GM12878 (cell line): ENCODE measurements around the gene SNAP47. TPM values are rescaled to one million over a fixed set of nuclear protein-coding genes. Genes with fewer than 3 reads are reported as not detected.

ENCODE experiments used
- ATAC-seq: fragments of 200-7000 bp; cut with Tn5 transposase; 3 replicates; pipeline ENCODE4 v1.9.1; 2020; ENCODE audit warnings: mild to moderate bottlenecking, moderate library complexity
- BruUV-seq: library from RNA; stranded (reverse); fragments of 400-500 nt; replicated peaks from 2 replicates; lab custom pipeline; 2021; lab: Mats Ljungman, UMichigan
- CTCF ChIA-PET: fragments of 300-600 bp; sonication (Branson Sonifier 250); formaldehyde crosslinking; extraction: SDS; loops from one replicate; lab custom pipeline; 2021; ENCODE audit warnings: inconsistent platforms; lab: Yijun Ruan, JAX
- POLR2A ChIA-PET: fragments of 350-600 bp; formaldehyde crosslinking; extraction: SDS; loops from one replicate; lab custom pipeline; 2021; ENCODE audit warnings: inconsistent platforms; lab: Charles Lee
- RAD21 ChIA-PET: fragments of 300-600 bp; sonication (Branson Sonifier 250); formaldehyde crosslinking; loops from one replicate; lab custom pipeline; 2023; ENCODE audit warnings: antibody characterized with exemption; ENCODE audit not compliant: unreplicated experiment; lab: Charles Lee
- SMC1A ChIA-PET: fragments of 300-600 bp; sonication (Branson Sonifier 250); formaldehyde crosslinking; loops from one replicate; lab custom pipeline; 2023; ENCODE audit not compliant: unreplicated experiment, uncharacterized antibody; lab: Charles Lee
- DNase-seq: peaks from one replicate; pipeline ENCODE4 v3.0.0-alpha.2; 2011; ENCODE audit warnings: low read depth, low spot score
- FAIRE-seq: peaks from 3 replicates; lab custom pipeline; 2011; peaks lifted over from hg19 to GRCh38; lab: Jason Lieb, UNC
- H2AFZ ChIP-seq: 2 replicates; pipeline ENCODE4 v1.6.0; 2011; ENCODE audit warnings: low read depth, low read length, control low read depth; ENCODE audit not compliant: control insufficient read depth
- H3K27ac ChIP-seq: 2 replicates; pipeline ENCODE4 v1.5.1; 2011; ENCODE audit warnings: control low read depth; ENCODE audit not compliant: control insufficient read depth, insufficient read depth
- H3K27me3 ChIP-seq, 2 experiments: replicated peaks in 1 of 2; 2 replicates each; pipeline versions ENCODE4 v1.6.0 to v1.6.1; 2011; ENCODE audit warnings: low read length in 1 of 2; ENCODE audit not compliant: control insufficient read depth in 2 of 2, insufficient read depth in 2 of 2
- H3K36me3 ChIP-seq, 2 experiments: 2 replicates each; pipeline ENCODE4 v1.5.1; 2011; ENCODE audit warnings: low read length in 1 of 2; ENCODE audit not compliant: control insufficient read depth in 2 of 2, insufficient read depth in 2 of 2
- H3K4me1 ChIP-seq: 2 replicates; pipeline ENCODE4 v1.6.1; 2011; ENCODE audit warnings: mild to moderate bottlenecking, low read length, moderate library complexity, mixed read lengths; ENCODE audit not compliant: control insufficient read depth, insufficient read depth
- H3K4me2 ChIP-seq: 2 replicates; pipeline ENCODE4 v1.6.0; 2011; ENCODE audit warnings: control low read depth; ENCODE audit not compliant: control insufficient read depth, insufficient read depth
- H3K4me3 ChIP-seq: fragments of 200-600 bp; sonication (generic); 2 replicates; pipeline ENCODE4 v1.5.1; 2016
- H3K79me2 ChIP-seq: 2 replicates; pipeline ENCODE4 v1.6.0; 2011; ENCODE audit warnings: low read length; ENCODE audit not compliant: control insufficient read depth, insufficient read depth
- H3K9ac ChIP-seq: 2 replicates; pipeline ENCODE4 v1.8.0; 2011; ENCODE audit warnings: low read length, control low read depth, mixed read lengths; ENCODE audit not compliant: control insufficient read depth, insufficient read depth
- H3K9me3 ChIP-seq: replicated peaks from 3 replicates; pipeline ENCODE4 v1.5.1; 2011; ENCODE audit warnings: mild to moderate bottlenecking, low read length; ENCODE audit not compliant: control insufficient read depth, insufficient read depth
- H4K20me1 ChIP-seq: 2 replicates; pipeline ENCODE4 v1.6.0; 2011; ENCODE audit not compliant: control insufficient read depth, insufficient read depth
- KAT2A ChIP-seq: conservative IDR thresholded peaks from 2 replicates; pipeline ENCODE4 v1.6.1; 2011; ENCODE audit warnings: low read depth, low read length; ENCODE audit not compliant: control insufficient read depth
- NR2C1 ChIP-seq: fragments of 450-650 bp; IDR thresholded peaks from 2 replicates; pipeline ENCODE4 v1.6.1; 2017; ENCODE audit warnings: antibody characterized with exemption, mild to moderate bottlenecking, moderate library complexity
- PAX5 ChIP-seq: IDR thresholded peaks from 2 replicates; pipeline ENCODE4 v1.6.1; 2011; ENCODE audit warnings: low read depth, low read length, borderline replicate concordance
- POLR2A ChIP-seq: IDR thresholded peaks from 2 replicates; pipeline ENCODE4 v1.6.1; 2011; ENCODE audit warnings: low read depth, mild to moderate bottlenecking, low read length
- RELA ChIP-seq: fragments of 450-650 bp; IDR thresholded peaks from 2 replicates; pipeline ENCODE4 v1.8.0; 2014; ENCODE audit warnings: borderline replicate concordance; ENCODE audit not compliant: partially characterized antibody
- SMARCA5 ChIP-seq: fragments of 450-650 bp; IDR thresholded peaks from 2 replicates; pipeline ENCODE4 v1.6.1; 2017; ENCODE audit warnings: mild to moderate bottlenecking
- WGBS: methylation state at CpG from one replicate; pipeline ENCODE4 v1.1.6; 2016; ENCODE audit warnings: low lambda C conversion rate; ENCODE audit not compliant: insufficient replicate concordance, insufficient coverage; ENCODE audit errors: missing lambda C conversion rate; 5-methylcytosine and 5-hydroxymethylcytosine counted together
- in situ Hi-C: fragments of 300-500 bp; cut with MboI; formaldehyde crosslinking; loops from 9 replicates; pipeline ENCODE4 v1.14.3; 2018; ENCODE audit warnings: mixed read lengths
- intact Hi-C: fragments of 100-400 bp; cut with micrococcal nuclease; formaldehyde crosslinking; loops from one replicate; pipeline ENCODE4 v1.14.2; 2022; ENCODE audit not compliant: unreplicated experiment
- polyA plus RNA-seq, 11 experiments: library from polyadenylated mRNA; depleted of rRNA in 4 of 11; unstranded in 6 of 11; stranded (reverse) in 5 of 11; fragments of >200 nt; fragmentation: Nextera tagmentation in 4 of 11; fragmentation: Illumina TruSeq in 1 of 11; extraction: Ambion mirVana in 4 of 11; extraction: Trizol in 1 of 11; gene quantifications; 1 replicate in 1 of 11; 2 replicates in 10 of 11; pipeline versions ENCODE4 v1.2.1 to v1.2.3, GENCODE V29; 2011 to 2016; ENCODE audit warnings: inconsistent platforms in 2 of 11, missing spikeins in 2 of 11, low read depth in 1 of 11
- total RNA-seq, 4 experiments: library from RNA; depleted of rRNA in 3 of 4; stranded (reverse); fragments of >200 nt in 3 of 4; fragmentation: Illumina TruSeq in 1 of 4; extraction: Trizol in 1 of 4; gene quantifications; 2 replicates each; pipeline versions ENCODE4 v1.2.1 to v1.2.3, GENCODE V29; 2013 to 2021
- TF ChIP-seq, protein P1 (sequence below): fragments of 450-650 bp; IDR thresholded peaks from 2 replicates; pipeline ENCODE4 v1.6.1; 2017; ENCODE audit warnings: mild to moderate bottlenecking, moderate library complexity
- TF ChIP-seq, protein P2 (sequence below): IDR thresholded peaks from 2 replicates; pipeline ENCODE4 v1.6.1; 2011; ENCODE audit warnings: low read depth, mild to moderate bottlenecking, low read length, moderate library complexity, borderline replicate concordance; ENCODE audit errors: extremely low read depth

Gene SNAP47
- total and polyA plus RNA-seq, 10 of the 15 experiments (the other 5 are each of a cell fraction or from before 2014, with no cell fraction given), result 1.3 to 39.6 (median 25.2) TPM

DNA sequence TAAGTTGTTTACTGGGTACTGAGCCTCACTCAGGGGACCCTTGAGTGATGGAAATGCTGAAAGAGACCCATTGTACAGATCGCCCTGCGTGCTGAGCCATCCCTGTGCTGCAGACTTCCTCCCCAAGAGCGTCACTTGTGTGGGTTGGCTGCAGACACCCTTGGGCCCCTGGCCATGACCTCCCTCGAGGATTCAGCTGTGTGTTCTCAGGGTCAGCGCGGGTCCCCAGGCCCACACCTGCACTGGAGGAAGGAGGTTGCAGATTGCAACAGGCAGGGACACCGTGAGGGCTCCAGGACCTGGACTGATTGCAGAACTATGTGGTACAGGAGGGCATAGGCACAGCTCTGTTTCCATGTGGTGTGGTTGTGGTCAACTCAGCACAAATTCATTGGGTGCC is 4.4 kb downstream of the SNAP47 start:
- ChIA-PET RAD21 (no interaction called here), CTCF (no interaction called here), SMC1A (no interaction called here), POLR2A (no interaction called here)
- Histone ChIP-seq H3K36me3 (no peaks in the 10 kb centered on the region), H3K79me2 (peaks cover 23% of the 10 kb centered on the region), H2AFZ (no peak overlapping the region), H4K20me1 (no peaks in the 10 kb centered on the region), H3K27ac (no peak overlapping the region), H3K4me1 (no peaks in the 10 kb centered on the region), H3K4me3 (no peak overlapping the region), H3K27me3 (no peaks in the 10 kb centered on the region), H3K9me3 (no peaks in the 10 kb centered on the region), H3K9ac (no peak overlapping the region), H3K4me2 (no peak overlapping the region; the same call in 1 of the 2 replicates)
- DNase-seq (no peak), FAIRE-seq (no peak), ATAC-seq (no peak)
- BruUV-seq, result no TSS peak
- WGBS, result 50% methylated on average over 7 of the region's 7 CpGs
- in situ Hi-C loops, result no loop called here
- TF ChIP-seq PAX5 (no peak), POLR2A (0 out of 2 replicates have a peak, but pooled peaks have one; percentile 11)
- intact Hi-C loops, result loop anchor here (10.0 kb wide), 1 partner anchor 45 kb away; no protein-coding TSS in a partner anchor

DNA sequence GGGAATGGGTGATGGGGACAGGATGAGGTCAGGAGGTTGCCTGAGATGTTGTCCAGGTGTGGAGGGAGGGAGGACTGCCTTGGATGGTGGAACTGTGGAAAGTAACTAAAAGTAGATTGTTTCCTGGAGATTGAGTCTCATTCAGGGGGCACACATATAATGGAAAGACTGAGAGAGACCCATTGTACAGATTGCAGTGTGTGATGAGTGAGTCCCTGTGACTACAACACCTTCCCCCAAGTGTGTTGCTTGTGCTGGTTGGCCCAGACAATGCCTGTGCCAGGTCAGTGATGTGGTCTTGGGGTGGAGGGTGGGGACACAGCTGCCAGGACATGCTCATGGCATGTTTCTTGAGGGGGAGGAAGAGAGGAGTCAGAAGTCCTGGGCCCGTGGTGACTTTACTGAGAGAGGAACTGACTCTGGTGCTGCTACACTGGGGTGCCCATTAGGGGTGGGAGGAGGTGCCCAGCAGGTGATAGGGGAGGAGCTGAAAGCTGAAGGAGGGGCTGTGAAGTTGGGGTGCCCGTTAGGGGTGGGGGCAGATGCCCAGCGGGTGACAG is 5.2 kb downstream of the SNAP47 start:
- Histone ChIP-seq H3K79me2 (peaks cover 17% of the 10 kb centered on the region), H3K4me1 (no peaks in the 10 kb centered on the region), H2AFZ (no peak overlapping the region), H3K4me3 (no peak overlapping the region), H3K27ac (no peak overlapping the region), H3K9ac (no peak overlapping the region), H3K4me2 (no peak overlapping the region), H3K27me3 (no peaks in the 10 kb centered on the region), H3K9me3 (no peaks in the 10 kb centered on the region), H4K20me1 (no peaks in the 10 kb centered on the region), H3K36me3 (no peaks in the 10 kb centered on the region)
- FAIRE-seq (no peak), DNase-seq (no peak), ATAC-seq (no peak)
- RAD21 ChIA-PET, result no interaction called here
- POLR2A ChIA-PET, result interaction anchor here (0.8 kb wide), 1 partner anchor 39 kb away, joined by 3 read pairs; no protein-coding TSS in a partner anchor
- intact Hi-C loops (no loop called here), in situ Hi-C loops (no loop called here)
- SMC1A ChIA-PET, result no interaction called here
- CTCF ChIA-PET, result no interaction called here
- WGBS, result 50% methylated on average over 2 of the region's 3 CpGs
- TF ChIP-seq, protein P1, sequence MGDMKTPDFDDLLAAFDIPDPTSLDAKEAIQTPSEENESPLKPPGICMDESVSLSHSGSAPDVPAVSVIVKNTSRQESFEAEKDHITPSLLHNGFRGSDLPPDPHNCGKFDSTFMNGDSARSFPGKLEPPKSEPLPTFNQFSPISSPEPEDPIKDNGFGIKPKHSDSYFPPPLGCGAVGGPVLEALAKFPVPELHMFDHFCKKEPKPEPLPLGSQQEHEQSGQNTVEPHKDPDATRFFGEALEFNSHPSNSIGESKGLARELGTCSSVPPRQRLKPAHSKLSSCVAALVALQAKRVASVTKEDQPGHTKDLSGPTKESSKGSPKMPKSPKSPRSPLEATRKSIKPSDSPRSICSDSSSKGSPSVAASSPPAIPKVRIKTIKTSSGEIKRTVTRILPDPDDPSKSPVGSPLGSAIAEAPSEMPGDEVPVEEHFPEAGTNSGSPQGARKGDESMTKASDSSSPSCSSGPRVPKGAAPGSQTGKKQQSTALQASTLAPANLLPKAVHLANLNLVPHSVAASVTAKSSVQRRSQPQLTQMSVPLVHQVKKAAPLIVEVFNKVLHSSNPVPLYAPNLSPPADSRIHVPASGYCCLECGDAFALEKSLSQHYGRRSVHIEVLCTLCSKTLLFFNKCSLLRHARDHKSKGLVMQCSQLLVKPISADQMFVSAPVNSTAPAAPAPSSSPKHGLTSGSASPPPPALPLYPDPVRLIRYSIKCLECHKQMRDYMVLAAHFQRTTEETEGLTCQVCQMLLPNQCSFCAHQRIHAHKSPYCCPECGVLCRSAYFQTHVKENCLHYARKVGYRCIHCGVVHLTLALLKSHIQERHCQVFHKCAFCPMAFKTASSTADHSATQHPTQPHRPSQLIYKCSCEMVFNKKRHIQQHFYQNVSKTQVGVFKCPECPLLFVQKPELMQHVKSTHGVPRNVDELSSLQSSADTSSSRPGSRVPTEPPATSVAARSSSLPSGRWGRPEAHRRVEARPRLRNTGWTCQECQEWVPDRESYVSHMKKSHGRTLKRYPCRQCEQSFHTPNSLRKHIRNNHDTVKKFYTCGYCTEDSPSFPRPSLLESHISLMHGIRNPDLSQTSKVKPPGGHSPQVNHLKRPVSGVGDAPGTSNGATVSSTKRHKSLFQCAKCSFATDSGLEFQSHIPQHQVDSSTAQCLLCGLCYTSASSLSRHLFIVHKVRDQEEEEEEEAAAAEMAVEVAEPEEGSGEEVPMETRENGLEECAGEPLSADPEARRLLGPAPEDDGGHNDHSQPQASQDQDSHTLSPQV, result no peak
- TF ChIP-seq, protein P2, sequence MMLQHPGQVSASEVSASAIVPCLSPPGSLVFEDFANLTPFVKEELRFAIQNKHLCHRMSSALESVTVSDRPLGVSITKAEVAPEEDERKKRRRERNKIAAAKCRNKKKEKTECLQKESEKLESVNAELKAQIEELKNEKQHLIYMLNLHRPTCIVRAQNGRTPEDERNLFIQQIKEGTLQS, result no peak
- no peak for TF ChIP-seq NR2C1
- TF ChIP-seq KAT2A, result no peak
- TF ChIP-seq SMARCA5, result no peak
- TF ChIP-seq RELA, result no peak
- no TSS peak for BruUV-seq
